ENCODE data around the gene TMOD3.
A peak's percentile ranks its signal among the peaks of the same experiment; 100 is the strongest.

The TMOD3 gene

GRCh38 chr15:51849860-51850259 is 20.4 kb downstream of the TMOD3 start:
- TF ChIP-seq EZH2phosphoT487 (IDR thresholded peaks at IDR 0.05; ENCODE audit: low read depth) (no peak), CTCF (IDR thresholded peaks at IDR 0.05; ENCODE audit: low read depth, low read length) (no peak)
- H3K79me2 ChIP-seq (ENCODE audit: low read length) = peaks cover 85% of the 10 kb centered on the region

GRCh38 chr15:51853998-51854397 is 24.5 kb downstream of the TMOD3 start:
- Histone ChIP-seq H3K9ac (ENCODE audit: low read length) (no peak overlapping the region), H2AFZ (ENCODE audit: low read depth, low read length) (no peak overlapping the region), H3K27me3 (ENCODE audit: low read depth, low read length) (no peaks in the 10 kb centered on the region), H3K4me2 (ENCODE audit: low read length) (no peak overlapping the region), H3K36me3 (replicated peaks; ENCODE audit: low read depth, low read length) (no peaks in the 10 kb centered on the region), H3K4me3 (ENCODE audit: low read length) (no peak overlapping the region), H3K4me1 (ENCODE audit: low read length) (peaks cover 22% of the 10 kb centered on the region), H3K9me3 (ENCODE audit: insufficient read depth, low read length) (no peaks in the 10 kb centered on the region), H3K27ac (ENCODE audit: low read length) (no peak overlapping the region), H3K79me2 (ENCODE audit: low read length) (peaks cover 67% of the 10 kb centered on the region), H4K20me1 (ENCODE audit: insufficient read depth, low read length) (peaks cover 57% of the 10 kb centered on the region)
- TF ChIP-seq CTCF (IDR thresholded peaks at IDR 0.05; ENCODE audit: low read depth, low read length) (no peak), EZH2phosphoT487 (IDR thresholded peaks at IDR 0.05; ENCODE audit: low read depth) (no peak)

More at GRCh38 chr15:51849860-51850259, 20.4 kb downstream of the TMOD3 start:
- no peak overlapping the region for H3K27ac ChIP-seq (ENCODE audit: low read length)
- no peak overlapping the region for H2AFZ ChIP-seq (ENCODE audit: low read depth, low read length)
- H3K27me3 ChIP-seq (ENCODE audit: low read depth, low read length) = no peaks in the 10 kb centered on the region
- H4K20me1 ChIP-seq (ENCODE audit: insufficient read depth, low read length) = peaks cover 71% of the 10 kb centered on the region
- no peak overlapping the region for H3K9ac ChIP-seq (ENCODE audit: low read length)
- H3K36me3 ChIP-seq (replicated peaks; ENCODE audit: low read depth, low read length) = no peaks in the 10 kb centered on the region
- no peak overlapping the region for H3K4me3 ChIP-seq (ENCODE audit: low read length)
- peaks cover 15% of the 10 kb centered on the region for H3K4me1 ChIP-seq (ENCODE audit: low read length)
- H3K9me3 ChIP-seq (ENCODE audit: insufficient read depth, low read length) = no peaks in the 10 kb centered on the region
- H3K4me2 ChIP-seq (ENCODE audit: low read length) = no peak overlapping the region

GRCh38 chr15:51855612-51856011 is 26.2 kb downstream of the TMOD3 start:
- Histone ChIP-seq H3K36me3 (replicated peaks; ENCODE audit: low read depth, low read length) (no peaks in the 10 kb centered on the region), H3K79me2 (ENCODE audit: low read length) (peaks cover 57% of the 10 kb centered on the region), H3K4me2 (ENCODE audit: low read length) (peak overlapping the region; percentile 24), H3K4me3 (ENCODE audit: low read length) (no peak overlapping the region), H3K4me1 (ENCODE audit: low read length) (peaks cover 22% of the 10 kb centered on the region), H3K27ac (ENCODE audit: low read length) (no peak overlapping the region), H3K9ac (ENCODE audit: low read length) (no peak overlapping the region), H2AFZ (ENCODE audit: low read depth, low read length) (no peak overlapping the region), H4K20me1 (ENCODE audit: insufficient read depth, low read length) (peaks cover 49% of the 10 kb centered on the region), H3K27me3 (ENCODE audit: low read depth, low read length) (no peaks in the 10 kb centered on the region), H3K9me3 (ENCODE audit: insufficient read depth, low read length) (no peaks in the 10 kb centered on the region)
- TF ChIP-seq CTCF (IDR thresholded peaks at IDR 0.05; ENCODE audit: low read depth, low read length) = no peak

GRCh38 chr15:51856714-51857380 is 27.4 kb downstream of the TMOD3 start:
- TF ChIP-seq EZH2phosphoT487 (IDR thresholded peaks at IDR 0.05; ENCODE audit: low read depth) (no peak), CTCF (IDR thresholded peaks at IDR 0.05; ENCODE audit: low read depth, low read length) (no peak)
- Histone ChIP-seq H3K4me2 (ENCODE audit: low read length) (no peak overlapping the region), H3K27me3 (ENCODE audit: low read depth, low read length) (no peaks in the 10 kb centered on the region), H3K4me1 (ENCODE audit: low read length) (peaks cover 22% of the 10 kb centered on the region), H3K27ac (ENCODE audit: low read length) (no peak overlapping the region), H3K79me2 (ENCODE audit: low read length) (peaks cover 53% of the 10 kb centered on the region), H4K20me1 (ENCODE audit: insufficient read depth, low read length) (peaks cover 45% of the 10 kb centered on the region), H2AFZ (ENCODE audit: low read depth, low read length) (no peak overlapping the region), H3K9me3 (ENCODE audit: insufficient read depth, low read length) (no peaks in the 10 kb centered on the region), H3K36me3 (replicated peaks; ENCODE audit: low read depth, low read length) (no peaks in the 10 kb centered on the region), H3K4me3 (ENCODE audit: low read length) (no peak overlapping the region), H3K9ac (ENCODE audit: low read length) (no peak overlapping the region)
